Activated CD8-positive, alpha-beta memory T cell treated with anti-CD3 and anti-CD28 coated beads for 36 hours (primary cell): Measurements from ENCODE around the gene MRM3. TPM values are rescaled to one million over a fixed set of nuclear protein-coding genes. Genes with fewer than 3 reads are reported as not detected.
"Not testable (repeated sequence)": the region's sequence is repeated elsewhere in the genome, so short reads cannot be mapped to it uniquely, and the experiment has no call there.

Experiments
- CTCF ChIA-PET: fragments of 350-600 bp; sonication (Branson Sonifier 250); formaldehyde crosslinking; loops from one replicate; lab custom pipeline; 2021; ENCODE audit warnings: antibody characterized with exemption; lab: Charles Lee
- POLR2A ChIA-PET: fragments of 350-600 bp; sonication (Branson Sonifier 250); formaldehyde crosslinking; loops from one replicate; lab custom pipeline; 2021; ENCODE audit warnings: antibody characterized with exemption; lab: Charles Lee
- total RNA-seq, 2 experiments: library from RNA; stranded (reverse); gene quantifications; one replicate each; pipeline ENCODE4 v1.2.3, GENCODE V29; 2021

Gene MRM3
- total RNA-seq, 2 experiments from 2014 or later, result 37.9 to 40.1 TPM

- POLR2A ChIA-PET, result no interaction called here
- CTCF ChIA-PET, result interaction anchor here (0.8 kb wide), 1 partner anchor 207 kb away, joined by 3 read pairs; the partner anchor contains the start of gene TIMM22
These were observed 7.1 kb downstream of the MRM3 start for GRCh38 chr17:789160-789840.

GRCh38 chr17:789931-790873, 8.0 kb downstream of the MRM3 start:
- CTCF ChIA-PET, POLR2A ChIA-PET: not testable (repeated sequence)

GRCh38 chr17:790874-791247, 8.7 kb downstream of the MRM3 start:
- POLR2A ChIA-PET, CTCF ChIA-PET: not testable (repeated sequence)

- POLR2A ChIA-PET, result no interaction called here
- CTCF ChIA-PET, result interaction anchor here (0.8 kb wide), 1 partner anchor 205 kb away, joined by 3 read pairs; the partner anchor contains the start of gene TIMM22
These were observed 9.7 kb downstream of the MRM3 start for GRCh38 chr17:791829-792228.

- POLR2A ChIA-PET, result no interaction called here
- CTCF ChIA-PET, result interaction anchor here (0.8 kb wide), 1 partner anchor 205 kb away, joined by 3 read pairs; the partner anchor contains the start of gene TIMM22
These were observed 10.1 kb downstream of the MRM3 start for GRCh38 chr17:792277-792676.

- ChIA-PET POLR2A (no interaction called here), CTCF (interaction anchor here (1.1 to 3.1 kb wide), 3 partner anchors 12 to 186 kb away, joined by 3 to 24 read pairs (median 6); partner anchors contain the start of genes GLOD4, MRM3 and NXN)
These were observed 12.7 kb downstream of the MRM3 start for GRCh38 chr17:794876-795275.

- POLR2A ChIA-PET, result no interaction called here
- CTCF ChIA-PET, result interaction anchor here (1.1 to 3.1 kb wide), 5 partner anchors 13 to 201 kb away, joined by 3 to 24 read pairs (median 4); partner anchors contain the start of genes GLOD4, MRM3, NXN and TIMM22
These were observed 13.1 kb downstream of the MRM3 start for GRCh38 chr17:795276-795675.

- CTCF ChIA-PET, result interaction anchor here (1.3 to 3.1 kb wide), 4 partner anchors 13 to 201 kb away, joined by 3 to 24 read pairs (median 5); partner anchors contain the start of genes GLOD4, MRM3, NXN and TIMM22
- POLR2A ChIA-PET, result no interaction called here
These were observed 13.6 kb downstream of the MRM3 start for GRCh38 chr17:795721-796120.

GRCh38 chr17:796609-797008, 14.5 kb downstream of the MRM3 start:
- CTCF ChIA-PET, result interaction anchor here (1.3 to 3.1 kb wide), 3 partner anchors 184 to 200 kb away, joined by 3 to 24 read pairs (median 4); partner anchors contain the start of genes NXN and TIMM22
- POLR2A ChIA-PET, result no interaction called here

GRCh38 chr17:797236-797840, 15.2 kb downstream of the MRM3 start:
- ChIA-PET CTCF (interaction anchor here (1.6 kb wide), 1 partner anchor 186 kb away, joined by 3 read pairs; no protein-coding TSS in a partner anchor), POLR2A (no interaction called here)

GRCh38 chr17:798246-798645, 16.1 kb downstream of the MRM3 start:
- ChIA-PET CTCF (interaction anchor here (0.7 to 1.6 kb wide), 4 partner anchors 179 to 201 kb away, joined by 3 to 4 read pairs (median 3); no protein-coding TSS in a partner anchor), POLR2A (interaction anchor here (0.5 kb wide), 1 partner anchor 56 kb away, joined by 3 read pairs; no protein-coding TSS in a partner anchor)

- CTCF ChIA-PET, result interaction anchor here (0.9 to 1.2 kb wide), 2 partner anchors 181 to 200 kb away, joined by 3 to 4 read pairs; no protein-coding TSS in a partner anchor
- POLR2A ChIA-PET, result no interaction called here
These were observed 17.1 kb downstream of the MRM3 start for GRCh38 chr17:799261-799660.

GRCh38 chr17:800446-801242, 18.5 kb downstream of the MRM3 start:
- POLR2A ChIA-PET, result interaction anchor here (0.6 kb wide), 1 partner anchor 84 kb away, joined by 3 read pairs; no protein-coding TSS in a partner anchor
- CTCF ChIA-PET, result no interaction called here

GRCh38 chr17:801660-802059, 19.5 kb downstream of the MRM3 start:
- POLR2A ChIA-PET, result no interaction called here
- CTCF ChIA-PET, result no interaction called here

GRCh38 chr17:802481-802880, 20.3 kb downstream of the MRM3 start:
- POLR2A ChIA-PET, result no interaction called here
- CTCF ChIA-PET, result no interaction called here

- CTCF ChIA-PET, result interaction anchor here (0.7 kb wide), 1 partner anchor 603 kb away, joined by 3 read pairs; no protein-coding TSS in a partner anchor
These were observed 21.0 kb downstream of the MRM3 start for GRCh38 chr17:802901-803881.

More at GRCh38 chr17:802901-803881, 21.0 kb downstream of the MRM3 start:
- POLR2A ChIA-PET, result no interaction called here
